ENCODE data around the gene GP1BB.

GP1BB gene

DNA sequence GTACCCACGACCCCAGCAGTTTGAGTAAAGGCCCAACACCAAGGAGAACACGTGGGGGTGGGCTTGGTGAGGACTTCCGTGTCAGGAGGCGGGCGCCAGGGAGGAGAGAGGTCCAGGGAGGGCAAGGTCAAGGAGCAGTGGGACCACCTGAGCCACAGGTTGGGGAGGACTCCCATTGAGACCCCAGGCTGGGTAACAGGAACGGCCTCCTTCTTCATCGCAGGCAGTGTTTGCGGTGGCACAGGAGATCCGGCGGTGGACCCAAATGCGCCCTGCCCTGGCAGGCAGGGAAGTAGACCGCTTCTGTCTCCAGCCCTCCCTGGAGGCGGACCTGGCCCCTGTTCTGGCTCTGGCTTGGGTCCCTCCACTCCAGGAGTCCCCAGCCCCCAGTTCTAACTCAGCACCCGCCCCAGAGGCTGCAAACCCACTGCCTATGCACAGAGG lies 31.4 kb downstream of the GP1BB start:
- in situ Hi-C loops (cut with MboI; ENCODE audit: low sequenced_read_pairs): no loop called here

DNA sequence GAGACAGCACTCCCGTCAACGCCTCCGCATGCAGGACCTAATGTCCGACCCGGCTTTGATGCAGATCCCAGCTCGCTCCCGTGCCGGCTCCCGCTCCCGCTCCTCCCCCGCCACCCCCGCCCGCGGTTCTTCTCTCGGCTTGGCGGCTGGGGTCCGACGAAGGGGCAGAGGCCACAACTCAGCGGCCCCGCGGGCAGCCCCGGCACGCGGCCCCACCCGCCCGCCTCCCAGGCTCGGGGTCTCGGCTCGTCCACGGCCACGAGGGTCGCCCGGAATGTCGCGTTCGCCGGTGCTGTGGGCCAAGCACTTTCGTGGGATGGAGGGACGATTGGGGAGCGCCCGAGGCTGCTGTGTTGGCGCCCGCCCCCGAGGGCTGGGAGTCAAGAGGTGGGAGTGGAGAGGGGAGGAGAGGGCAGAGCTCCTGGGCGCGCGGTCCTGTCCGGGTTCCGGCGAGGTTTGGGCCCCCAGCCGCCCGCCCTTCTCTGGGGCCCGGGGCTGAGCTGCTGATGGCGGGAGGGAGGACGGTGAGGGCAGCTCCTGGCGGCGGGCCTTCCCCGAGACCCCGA lies 31.9 kb downstream of the GP1BB start:
- in situ Hi-C loops (cut with MboI; ENCODE audit: low sequenced_read_pairs): no loop called here

DNA sequence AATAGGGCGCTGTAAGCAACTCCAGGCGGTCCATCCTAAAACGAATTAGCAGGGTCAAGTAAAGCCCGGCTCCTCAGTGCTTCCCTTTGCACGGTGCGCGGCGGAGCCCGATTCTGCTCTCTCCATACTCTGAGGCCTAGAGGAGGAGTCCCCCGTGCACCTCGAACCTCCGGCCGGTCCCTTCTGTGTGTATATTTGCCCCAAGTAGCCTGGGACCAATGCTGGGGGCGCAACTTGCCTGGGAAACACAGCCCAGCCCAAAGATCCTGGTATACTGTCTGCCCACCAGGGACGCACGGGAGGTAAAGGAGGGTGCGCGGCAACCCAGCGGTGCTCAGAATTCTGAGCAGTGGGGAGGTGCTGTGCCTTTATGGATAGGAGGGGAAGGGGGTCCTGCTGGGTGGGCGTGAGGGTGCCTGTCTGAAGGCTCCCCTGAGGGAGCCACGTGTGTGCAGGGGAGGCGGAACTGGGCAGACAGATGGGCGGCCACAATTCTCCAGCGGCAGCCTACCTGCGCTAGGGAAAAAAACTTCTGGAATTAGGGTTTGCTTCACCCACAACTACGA lies 32.5 kb downstream of the GP1BB start:
- in situ Hi-C loops (cut with MboI; ENCODE audit: low sequenced_read_pairs): no loop called here

DNA sequence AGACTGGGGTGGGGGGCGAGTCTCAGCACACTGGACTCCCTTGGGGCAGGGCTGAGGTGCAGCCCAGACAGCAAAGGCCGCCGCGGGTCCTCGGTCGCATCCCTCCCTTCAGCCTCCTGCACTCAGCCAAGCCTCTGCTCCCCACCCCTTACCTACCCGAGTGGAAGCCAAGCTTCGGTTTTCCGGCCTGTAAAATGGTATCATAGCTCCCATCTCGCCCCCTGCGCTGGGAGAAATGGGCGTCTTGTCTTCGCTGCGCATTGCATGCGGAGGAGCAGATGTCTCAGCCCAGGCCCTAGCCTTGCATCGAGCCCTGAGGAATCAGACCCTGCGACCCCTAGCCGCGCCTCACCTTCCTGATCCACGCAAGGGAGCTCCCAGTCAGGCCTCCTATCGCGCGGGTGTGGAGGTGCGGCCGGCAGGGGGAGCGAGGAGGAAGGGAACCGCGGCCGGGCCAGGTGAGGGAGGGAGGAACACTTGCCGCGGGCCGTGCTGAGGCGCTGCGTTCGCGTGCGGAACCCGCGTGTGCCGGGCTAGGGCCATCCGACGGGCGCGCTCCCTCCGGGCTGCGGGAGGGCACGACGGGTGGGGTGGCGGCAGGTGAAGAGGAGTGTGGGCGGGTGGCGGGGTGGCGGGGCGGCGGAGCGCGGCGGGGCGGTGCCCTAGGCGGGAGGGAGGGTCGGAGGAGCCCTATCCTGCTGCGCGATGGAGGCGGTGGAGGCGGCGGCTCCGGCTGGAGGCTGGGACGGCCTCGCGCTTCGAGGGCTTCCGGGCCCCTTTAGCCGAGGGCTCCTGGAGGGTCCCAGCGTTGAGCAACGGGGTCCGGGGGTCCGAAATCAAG lies 33.2 kb downstream of the GP1BB start:
- in situ Hi-C loops (cut with MboI; ENCODE audit: low sequenced_read_pairs): no loop called here

DNA sequence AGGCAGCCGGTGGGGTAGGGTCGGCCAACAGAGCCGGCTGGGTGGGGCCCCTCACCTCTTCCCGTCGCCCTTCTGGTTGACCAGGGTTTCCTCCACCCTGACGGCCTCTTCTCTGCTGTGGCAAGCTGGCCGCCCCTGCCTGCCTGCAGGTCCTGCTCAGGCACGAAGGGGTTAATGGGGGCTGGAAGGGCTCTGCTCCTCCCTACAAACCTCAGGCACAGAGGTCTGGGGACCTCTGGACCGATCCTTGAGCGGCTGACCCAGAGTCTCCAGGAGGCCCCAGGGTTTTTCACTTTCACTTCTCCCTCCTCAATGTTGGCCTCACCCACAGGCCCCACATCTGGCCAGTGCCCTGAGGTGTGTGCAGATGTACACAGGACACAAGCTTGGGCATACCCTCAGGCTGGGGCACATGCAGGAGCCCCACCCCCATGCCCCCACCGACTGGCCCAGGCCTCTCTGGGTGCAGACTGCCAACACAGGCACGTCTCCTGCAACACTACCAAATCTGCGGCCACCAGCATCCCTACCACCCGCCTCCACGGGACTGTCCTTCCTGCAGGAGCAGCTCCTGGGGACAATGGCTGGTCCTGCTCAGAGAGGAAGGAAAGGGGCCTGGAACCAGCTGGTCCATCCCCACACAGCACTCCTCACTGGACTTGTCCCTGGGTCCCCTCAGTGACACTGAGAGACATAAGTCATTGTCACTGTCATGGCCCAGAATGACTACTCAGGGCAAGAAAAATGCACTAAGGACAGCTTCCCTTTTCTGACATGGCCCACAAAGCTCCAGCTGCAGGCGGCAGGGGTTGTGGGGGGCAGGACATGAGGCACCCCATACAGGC lies 34.0 kb downstream of the GP1BB start:
- in situ Hi-C loops (cut with MboI; ENCODE audit: low sequenced_read_pairs): no loop called here

DNA sequence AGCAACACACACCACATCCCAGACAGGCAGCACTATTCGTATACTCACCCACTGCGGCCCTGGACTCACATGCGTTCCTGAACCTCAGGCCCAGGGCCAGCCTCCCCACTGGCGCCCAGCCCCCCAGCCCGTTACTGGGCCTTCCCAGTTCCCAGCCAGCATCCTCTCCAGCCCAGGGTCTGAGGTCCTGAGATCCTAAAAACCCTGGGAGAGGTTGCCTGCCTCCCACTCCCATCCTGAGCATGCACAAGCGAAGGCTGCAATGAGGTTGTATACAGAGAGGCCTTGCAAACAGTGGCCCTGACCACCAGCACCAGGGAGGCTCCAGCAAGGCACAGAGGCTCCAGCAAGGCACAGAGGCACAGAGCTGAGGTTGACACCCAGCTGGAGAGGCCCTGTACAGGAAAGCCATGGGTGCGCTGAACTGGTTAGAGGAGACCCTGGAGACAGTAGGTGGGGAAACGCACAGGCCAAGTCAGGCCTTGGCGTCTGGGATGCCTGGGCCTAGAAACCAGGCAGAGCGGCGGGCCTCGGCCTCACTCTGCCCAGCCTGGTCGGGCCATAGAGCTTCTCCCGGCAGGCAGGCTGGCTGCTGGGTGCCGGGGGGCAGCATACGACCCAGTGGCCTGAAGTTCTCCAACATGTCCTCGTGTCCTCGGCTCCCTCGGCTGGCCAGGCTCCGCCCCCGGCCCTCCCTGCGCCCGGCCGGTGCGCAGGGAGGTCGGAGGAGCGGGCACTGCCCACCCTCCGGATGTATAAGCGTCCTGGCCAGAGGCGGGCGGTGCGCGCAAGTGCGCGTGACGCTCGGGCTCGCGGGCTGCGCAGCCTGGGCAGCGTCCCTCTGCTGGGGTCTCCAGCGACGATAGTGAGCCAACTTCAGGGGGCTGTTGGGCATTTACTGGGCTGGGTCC lies 34.9 kb downstream of the GP1BB start:
- in situ Hi-C loops (cut with MboI; ENCODE audit: low sequenced_read_pairs): no loop called here

DNA sequence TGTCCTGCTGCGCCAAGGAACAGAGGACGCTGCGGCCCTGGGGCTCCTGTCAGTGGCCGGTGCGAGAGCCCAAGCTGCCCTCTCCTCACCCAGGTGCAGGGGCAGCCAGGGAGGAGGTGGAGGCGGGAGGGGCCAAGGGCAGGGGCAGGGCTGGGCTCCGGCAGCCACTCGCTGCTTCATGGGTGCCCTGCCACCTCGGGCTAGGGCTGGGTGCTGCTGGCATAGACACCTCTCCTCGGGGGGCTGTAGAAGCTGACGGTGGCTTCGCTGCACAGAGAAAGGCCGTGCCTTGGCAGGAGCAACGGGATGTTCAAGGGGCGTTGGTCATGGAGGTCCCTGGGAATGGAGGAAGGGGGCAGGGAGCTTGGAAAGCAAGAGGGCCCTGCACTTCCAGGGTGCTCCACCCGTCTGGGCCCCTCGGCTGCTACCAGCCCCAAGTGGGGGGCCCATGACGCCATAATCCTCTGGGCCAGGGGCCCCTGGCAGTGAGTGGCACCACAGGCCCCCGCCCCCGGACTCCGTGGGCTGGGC lies 35.6 kb downstream of the GP1BB start:
- in situ Hi-C loops (cut with MboI; ENCODE audit: low sequenced_read_pairs): no loop called here

DNA sequence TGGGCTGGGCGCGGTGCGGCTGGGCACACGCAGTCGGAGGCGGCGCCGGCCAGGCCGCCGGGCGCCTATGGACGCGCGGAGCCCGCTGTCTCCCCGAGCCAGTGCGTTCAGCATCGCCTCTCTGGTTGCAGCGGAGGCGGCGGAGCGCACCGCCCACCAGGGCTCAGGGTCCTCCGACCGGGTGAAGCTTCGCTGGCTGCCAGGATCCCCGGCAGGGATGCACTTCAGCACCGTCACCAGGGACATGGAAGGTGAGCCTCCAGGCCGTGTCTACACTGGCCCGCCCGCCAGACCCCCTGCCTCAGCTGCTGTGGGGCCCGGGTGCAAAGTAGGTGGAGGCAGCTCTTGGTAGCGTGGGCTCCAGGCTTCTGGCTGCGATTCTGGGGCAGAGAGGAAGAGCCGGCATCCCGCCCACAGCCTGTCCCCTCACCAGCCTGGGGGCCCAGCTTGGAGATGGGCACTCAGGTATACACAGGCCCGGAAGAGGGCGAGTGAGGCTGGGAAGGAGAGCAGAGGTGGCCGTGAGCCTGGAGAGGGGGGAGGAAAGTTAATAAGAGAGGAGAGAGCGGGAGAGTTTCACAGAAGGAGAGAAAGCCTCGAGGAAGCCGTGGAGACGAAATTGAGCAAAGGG lies 36.2 kb downstream of the GP1BB start:
- in situ Hi-C loops (cut with MboI; ENCODE audit: low sequenced_read_pairs): no loop called here

DNA sequence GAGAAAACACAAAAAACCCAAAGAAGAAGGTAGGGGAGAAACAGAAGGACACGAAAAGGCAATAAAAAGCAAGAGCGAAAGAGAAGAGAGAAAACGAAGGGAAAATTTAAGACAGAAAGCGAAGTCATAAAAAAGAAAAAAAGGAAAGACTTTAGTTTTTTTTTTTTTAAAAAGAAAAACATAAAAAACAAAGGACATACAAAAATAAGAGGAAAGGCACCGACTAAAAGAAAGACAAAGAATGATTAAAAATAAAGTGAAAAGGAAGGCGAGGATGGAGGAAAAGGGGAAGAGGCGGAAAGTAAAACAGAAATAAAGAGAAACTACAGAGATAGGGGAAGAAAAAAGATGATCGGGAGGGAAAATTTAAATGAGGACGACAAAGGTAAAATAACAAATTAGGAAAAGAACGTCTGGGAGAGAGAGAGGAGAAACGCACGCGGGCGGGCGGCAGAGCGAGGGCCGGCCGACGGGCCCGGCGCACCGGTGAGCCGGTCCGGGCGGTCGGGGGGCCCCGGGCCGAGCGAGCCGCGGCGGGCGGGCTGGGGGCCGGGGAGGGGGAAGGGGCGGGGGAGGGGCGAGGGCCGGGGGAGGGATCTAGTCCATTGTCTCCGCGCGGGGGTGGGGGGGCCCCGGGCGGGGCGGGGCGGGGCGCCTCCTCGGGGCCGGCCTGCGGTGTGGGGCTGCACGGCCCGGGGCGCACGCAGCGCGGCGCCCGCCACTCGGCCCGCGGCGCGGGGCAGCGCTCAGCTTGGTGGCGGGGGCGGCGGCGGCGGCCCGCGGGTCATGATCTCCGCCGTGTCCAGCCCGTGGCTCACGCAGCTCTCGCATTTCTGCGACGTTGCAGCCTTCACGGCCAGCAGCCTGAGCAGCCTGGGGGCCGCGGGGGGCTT lies 37.0 kb downstream of the GP1BB start, which contains the start of gene TBX1:
Gene TBX1, plus strand, starts transcription at position 721 of the 893 bp plus-strand sequence. Its CDS starts 66 bp downstream, at position 787.
- in situ Hi-C loops (cut with MboI; ENCODE audit: low sequenced_read_pairs): no loop called here

DNA sequence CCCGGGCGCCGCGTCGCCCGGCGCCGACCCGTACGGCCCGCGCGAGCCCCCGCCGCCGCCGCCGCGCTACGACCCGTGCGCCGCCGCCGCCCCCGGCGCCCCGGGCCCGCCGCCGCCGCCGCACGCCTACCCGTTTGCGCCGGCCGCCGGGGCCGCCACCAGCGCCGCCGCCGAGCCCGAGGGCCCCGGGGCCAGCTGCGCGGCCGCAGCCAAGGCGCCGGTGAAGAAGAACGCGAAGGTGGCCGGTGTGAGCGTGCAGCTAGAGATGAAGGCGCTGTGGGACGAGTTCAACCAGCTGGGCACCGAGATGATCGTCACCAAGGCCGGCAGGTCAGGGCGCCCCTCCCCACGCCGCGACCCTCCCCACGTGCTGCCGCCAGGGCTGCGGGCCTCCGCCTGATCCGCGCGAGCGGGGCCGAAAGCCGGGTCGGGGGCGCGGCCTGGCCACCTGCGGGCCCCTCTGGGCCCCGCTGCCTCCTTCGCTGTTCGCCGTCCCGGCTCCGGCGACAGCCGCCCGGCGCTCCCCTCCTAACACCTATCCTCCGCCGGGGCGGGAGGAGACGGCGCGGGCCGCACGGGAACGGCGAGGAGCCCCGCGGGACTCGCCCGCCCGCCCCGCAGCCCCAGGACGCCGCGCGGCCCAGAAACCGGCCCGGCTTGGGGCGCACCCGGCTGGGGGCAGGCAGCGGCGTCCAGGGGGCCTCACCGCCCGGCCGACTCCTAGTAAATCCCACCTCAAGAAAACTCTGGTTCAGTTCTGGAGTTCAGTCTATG lies 37.8 kb downstream of the GP1BB start:
- in situ Hi-C loops (cut with MboI; ENCODE audit: low sequenced_read_pairs): no loop called here

DNA sequence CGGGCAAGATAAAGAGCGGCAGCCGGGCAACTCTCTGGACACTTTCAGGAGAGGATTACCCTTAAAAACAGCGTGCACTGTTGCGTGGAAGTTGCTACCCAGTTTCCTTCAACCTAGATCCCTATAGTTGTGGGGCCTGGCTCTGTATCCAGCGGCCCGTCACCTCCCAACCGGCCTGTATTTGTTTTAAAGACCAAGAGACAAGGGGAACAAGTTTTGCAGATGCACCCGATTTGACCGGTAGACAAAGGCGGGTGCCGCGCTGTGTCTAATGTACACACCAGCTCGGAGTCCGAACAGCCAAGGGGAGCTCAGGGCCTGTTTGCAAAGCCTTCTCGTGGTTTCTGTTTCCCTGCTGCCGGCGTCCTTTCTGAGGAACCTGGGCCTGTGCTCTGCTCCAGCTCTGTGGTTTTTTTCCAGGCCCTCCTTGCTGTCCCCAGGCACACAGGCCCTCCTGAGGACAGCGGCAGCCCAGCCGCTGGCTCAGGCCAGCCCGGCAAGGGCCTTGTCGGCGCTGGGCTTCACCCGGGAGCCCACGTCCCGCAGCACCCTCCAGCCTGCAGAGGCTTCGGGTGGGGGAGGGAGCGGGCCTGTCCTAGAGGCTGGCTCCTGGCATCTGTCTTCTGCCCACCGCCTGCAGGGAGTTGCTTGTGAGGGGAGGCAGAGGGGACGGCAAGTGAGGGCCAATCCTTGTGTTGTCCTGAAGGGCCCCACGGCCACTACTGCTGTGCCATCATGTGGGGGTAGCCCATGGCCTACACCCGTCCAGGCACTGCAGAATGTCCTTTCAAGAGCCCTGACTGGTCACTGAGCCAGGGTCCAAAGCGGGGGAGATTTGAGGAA lies 38.6 kb downstream of the GP1BB start:
- in situ Hi-C loops (cut with MboI; ENCODE audit: low sequenced_read_pairs): no loop called here

DNA sequence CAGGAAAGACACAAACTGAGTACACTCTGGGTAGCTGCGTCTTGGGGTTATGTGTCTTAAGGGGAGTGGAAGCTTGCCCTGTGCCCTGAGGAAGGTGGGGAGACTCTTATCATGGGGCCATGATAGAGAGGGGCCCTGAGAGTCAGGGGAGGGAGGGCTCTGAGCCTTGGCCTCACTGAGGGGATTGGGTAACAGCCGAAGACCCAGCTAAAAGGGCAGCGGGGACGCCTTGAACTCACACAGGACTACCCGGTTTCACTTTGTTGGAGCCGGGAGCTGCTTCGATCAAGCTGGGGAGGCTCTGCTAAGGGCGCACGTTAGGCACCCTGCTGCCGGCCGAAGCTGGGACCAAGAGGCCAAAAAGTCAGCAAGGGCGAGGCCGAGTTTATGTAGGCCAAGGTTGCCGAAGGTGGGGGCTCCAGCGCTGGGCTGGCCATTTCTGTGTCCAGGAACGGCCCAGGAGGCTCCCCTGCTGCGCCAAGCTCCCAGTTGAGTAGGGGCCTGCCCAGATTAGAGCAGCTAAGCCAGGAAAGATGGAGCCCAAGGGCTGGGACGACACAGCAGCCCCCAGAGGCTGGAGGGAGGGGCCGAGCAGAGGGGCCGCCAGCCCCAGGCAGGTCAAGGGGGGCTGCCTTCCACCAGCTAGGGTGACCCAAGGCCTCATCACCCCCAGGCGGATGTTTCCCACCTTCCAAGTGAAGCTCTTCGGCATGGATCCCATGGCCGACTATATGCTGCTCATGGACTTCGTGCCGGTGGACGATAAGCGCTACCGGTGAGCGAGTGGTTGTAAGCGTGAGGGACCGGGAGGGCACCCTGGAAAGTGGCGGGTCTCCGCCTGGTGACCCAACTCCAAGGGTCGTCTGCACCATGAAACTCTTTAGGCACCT lies 39.5 kb downstream of the GP1BB start:
- in situ Hi-C loops (cut with MboI; ENCODE audit: low sequenced_read_pairs): no loop called here

DNA sequence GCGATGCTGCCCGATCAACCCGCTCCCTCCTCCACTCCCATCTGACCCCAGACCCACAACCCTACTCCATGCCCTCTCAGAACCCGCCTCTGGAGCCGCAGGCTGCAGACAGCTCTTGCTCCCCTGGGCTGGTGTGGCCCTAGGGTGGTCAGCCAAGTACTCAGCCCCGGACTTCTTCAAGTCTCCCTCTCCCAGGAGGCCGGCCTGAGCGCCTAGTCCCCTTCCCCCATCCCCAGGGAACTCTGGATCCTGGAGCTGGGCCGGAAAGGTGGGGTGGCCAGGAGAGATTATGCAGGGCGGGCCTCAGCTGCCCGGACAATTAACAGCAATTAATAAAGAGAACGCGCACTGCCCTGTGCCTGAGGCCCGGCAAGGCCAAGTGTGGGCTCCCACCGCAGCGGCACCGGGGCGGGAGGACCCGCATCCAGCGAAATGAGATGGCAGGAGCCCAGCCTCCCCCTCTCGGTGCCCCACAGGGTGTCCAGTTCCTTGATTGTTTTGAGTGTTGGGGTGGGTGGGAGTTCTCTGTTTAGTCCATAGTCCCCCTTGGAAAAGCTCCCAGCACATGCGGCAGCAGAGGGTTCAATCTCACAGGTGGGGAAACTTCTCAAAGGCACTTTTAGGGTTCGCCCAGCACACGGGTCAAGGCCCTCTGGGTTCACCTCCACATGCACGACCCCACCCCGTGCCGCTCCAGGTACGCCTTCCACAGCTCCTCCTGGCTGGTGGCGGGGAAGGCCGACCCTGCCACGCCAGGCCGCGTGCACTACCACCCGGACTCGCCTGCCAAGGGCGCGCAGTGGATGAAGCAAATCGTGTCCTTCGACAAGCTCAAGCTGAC lies 40.3 kb downstream of the GP1BB start:
- in situ Hi-C loops (cut with MboI; ENCODE audit: low sequenced_read_pairs): no loop called here

DNA sequence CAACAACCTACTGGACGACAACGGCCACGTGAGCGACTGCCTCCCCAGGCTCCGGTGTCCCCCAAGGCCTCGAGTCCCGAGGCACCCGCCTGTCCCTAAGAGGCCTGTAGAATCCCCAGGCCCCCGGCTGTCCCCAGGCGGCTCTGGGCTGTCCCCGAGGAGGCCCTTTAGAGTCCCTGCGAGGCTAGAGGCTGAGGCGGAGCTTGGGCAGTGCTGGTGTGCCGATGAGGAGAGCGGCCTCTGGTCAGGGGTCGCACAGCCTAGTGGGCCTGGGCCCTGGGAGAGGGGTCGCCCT lies 40.9 kb downstream of the GP1BB start:
- in situ Hi-C loops (cut with MboI; ENCODE audit: low sequenced_read_pairs): no loop called here
